SK-N-MC (cell line): ENCODE results near the gene RABGGTA.

Experiments used
- EZH2 ChIP-seq: fragments of 200-600 bp; sonication (generic); IDR thresholded peaks from one replicate; pipeline ENCODE4 v1.6.1; 2017; ENCODE audit warnings: antibody characterized with exemption
- POLR2AphosphoS5 ChIP-seq: IDR thresholded peaks from 2 replicates; pipeline ENCODE4 v1.6.1; 2012; ENCODE audit warnings: mild to moderate bottlenecking, low read depth, low read length, borderline replicate concordance

- TF ChIP-seq POLR2AphosphoS5 (no peak), EZH2 (no peak)
Observed at GRCh38 chr14:24262821-24263733, 8.3 kb downstream of the RABGGTA start, which contains the start of gene TGM1.
